K562 (cell line): ENCODE results near the gene PLXND1.

ENCODE experiments used
- BHLHE40 ChIP-seq: IDR thresholded peaks from 2 replicates; pipeline ENCODE4 v1.6.1; 2011; ENCODE audit warnings: low read length, improper control_type of control experiment
- FIP1L1 ChIP-seq: fragments of 200-400 bp; formaldehyde crosslinking; IDR thresholded peaks from 2 replicates; pipeline ENCODE4 v1.6.1; 2018; ENCODE audit warnings: mild to moderate bottlenecking, low read depth, low read length; ENCODE audit not compliant: poor library complexity, severe bottlenecking
- FOXK1 ChIP-seq: sonication (generic); formaldehyde crosslinking; IDR thresholded peaks from 2 replicates; pipeline ENCODE4 v1.8.0; 2022; ENCODE audit warnings: missing genetic modification reagents, mild to moderate bottlenecking, borderline replicate concordance
- POLR2AphosphoS2 ChIP-seq: IDR thresholded peaks from 2 replicates; pipeline ENCODE4 v1.6.1; 2012; ENCODE audit warnings: low read length, improper control_type of control experiment
- RUNX1 ChIP-seq: sonication (generic); IDR thresholded peaks from 2 replicates; pipeline ENCODE4 v1.6.1; 2016; ENCODE audit warnings: antibody characterized with exemption, low read depth
- TCF7L2 ChIP-seq: fragments of 150-350 bp; IDR thresholded peaks from 2 replicates; pipeline ENCODE4 v1.6.1; 2016; ENCODE audit warnings: low read depth, mild to moderate bottlenecking, low read length, moderate library complexity
- ZC3H4 ChIP-seq: sonication (generic); formaldehyde crosslinking; IDR thresholded peaks from 2 replicates; pipeline ENCODE4 v1.9.0; 2021; ENCODE audit warnings: missing genetic modification reagents, borderline replicate concordance
- ZNF143 ChIP-seq: sonication (generic); formaldehyde crosslinking; IDR thresholded peaks from 2 replicates; pipeline ENCODE4 v1.9.0; 2022; ENCODE audit warnings: mild to moderate bottlenecking, missing genetic modification reagents
- TF ChIP-seq, protein P1 (sequence below), 3 experiments: IDR thresholded peaks in 2 of 3; conservative IDR thresholded peaks in 1 of 3; 2 replicates each; pipeline ENCODE4 v1.5.1; 2011 to 2012; ENCODE audit warnings: low read length in 3 of 3, mild to moderate bottlenecking in 3 of 3, control low read depth in 2 of 3, improper control_type of control experiment in 1 of 3, inconsistent platforms in 1 of 3, low read depth in 1 of 3, mixed read lengths in 1 of 3, moderate library complexity in 1 of 3; ENCODE audit not compliant: insufficient read depth in 2 of 3

DNA sequence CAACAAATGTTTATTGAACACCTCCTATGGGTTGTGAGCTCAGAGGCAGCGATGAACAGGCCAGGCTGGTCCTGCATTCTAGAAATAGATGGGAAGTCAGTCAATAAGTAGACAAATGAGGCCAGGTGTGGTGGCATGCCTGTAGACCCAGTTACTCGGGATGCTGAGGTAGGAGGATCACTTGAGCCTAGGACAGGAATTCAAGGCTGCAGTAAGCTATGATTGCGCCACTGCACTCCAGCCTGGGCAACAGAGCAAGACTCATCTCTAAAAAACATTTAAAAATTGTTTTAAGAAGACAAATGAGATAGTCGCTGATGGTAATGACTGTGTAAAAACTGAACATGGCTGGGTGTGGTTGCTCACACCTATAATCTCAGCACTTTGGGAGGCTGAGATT lies 82.4 kb downstream of the PLXND1 start:
- TF ChIP-seq POLR2AphosphoS2 = no peak
- no peak for TF ChIP-seq ZNF143 (CRISPR knock-in tag)
- TF ChIP-seq FOXK1 (CRISPR knock-in tag) = no peak
- no peak for TF ChIP-seq ZC3H4 (CRISPR knock-in tag)
- no peak for TF ChIP-seq FIP1L1
- TF ChIP-seq, protein P1, sequence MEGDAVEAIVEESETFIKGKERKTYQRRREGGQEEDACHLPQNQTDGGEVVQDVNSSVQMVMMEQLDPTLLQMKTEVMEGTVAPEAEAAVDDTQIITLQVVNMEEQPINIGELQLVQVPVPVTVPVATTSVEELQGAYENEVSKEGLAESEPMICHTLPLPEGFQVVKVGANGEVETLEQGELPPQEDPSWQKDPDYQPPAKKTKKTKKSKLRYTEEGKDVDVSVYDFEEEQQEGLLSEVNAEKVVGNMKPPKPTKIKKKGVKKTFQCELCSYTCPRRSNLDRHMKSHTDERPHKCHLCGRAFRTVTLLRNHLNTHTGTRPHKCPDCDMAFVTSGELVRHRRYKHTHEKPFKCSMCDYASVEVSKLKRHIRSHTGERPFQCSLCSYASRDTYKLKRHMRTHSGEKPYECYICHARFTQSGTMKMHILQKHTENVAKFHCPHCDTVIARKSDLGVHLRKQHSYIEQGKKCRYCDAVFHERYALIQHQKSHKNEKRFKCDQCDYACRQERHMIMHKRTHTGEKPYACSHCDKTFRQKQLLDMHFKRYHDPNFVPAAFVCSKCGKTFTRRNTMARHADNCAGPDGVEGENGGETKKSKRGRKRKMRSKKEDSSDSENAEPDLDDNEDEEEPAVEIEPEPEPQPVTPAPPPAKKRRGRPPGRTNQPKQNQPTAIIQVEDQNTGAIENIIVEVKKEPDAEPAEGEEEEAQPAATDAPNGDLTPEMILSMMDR (IDR thresholded peaks at IDR 0.05 in 2 of 3, conservative IDR thresholded peaks at IDR 0.05 in 1 of 3; ENCODE audit: insufficient read depth in 2 of 3, low read depth in 1 of 3, low read length in 3 of 3) = no peak
- TF ChIP-seq BHLHE40 = no peak
- TF ChIP-seq TCF7L2 = no peak
- TF ChIP-seq RUNX1 = no peak
